ENCODE measurements around the gene TTYH1.

GRCh38 chr19:54453921-54454780 is 38.9 kb downstream of the TTYH1 start:
- TF ChIP-seq POLR2AphosphoS5 (IDR thresholded peaks at IDR 0.05; ENCODE audit: borderline replicate concordance, low read depth, low read length) (no peak), EZH2 (IDR thresholded peaks at IDR 0.05) (no peak)
